H9 (cell line): ENCODE results near the gene ASTN2. TPM values are rescaled to one million over a fixed set of nuclear protein-coding genes. Genes with fewer than 3 reads are reported as not detected.

Source experiments
- DNase-seq: peaks from one replicate; pipeline ENCODE4 v3.0.0-alpha.2; 2017
- H2AFZ ChIP-seq: one replicate; pipeline ENCODE4 v1.6.1; 2013; ENCODE audit warnings: mild to moderate bottlenecking, low read length, control low read depth, moderate library complexity
- H2AK5ac ChIP-seq: 2 replicates; pipeline ENCODE4 v1.6.1; 2013; ENCODE audit warnings: low read length, control low read depth, mixed read lengths; ENCODE audit not compliant: insufficient read length
- H2BK120ac ChIP-seq: one replicate; pipeline ENCODE4 v1.6.1; 2013; ENCODE audit warnings: low read depth, mild to moderate bottlenecking, low read length, control low read depth, inconsistent platforms; ENCODE audit not compliant: poor library complexity, severe bottlenecking
- H2BK12ac ChIP-seq: 2 replicates; pipeline ENCODE4 v1.6.1; 2013; ENCODE audit warnings: low read length, control low read depth, mixed read lengths, low read depth; ENCODE audit not compliant: insufficient read length
- H2BK15ac ChIP-seq: 2 replicates; pipeline ENCODE4 v1.6.1; 2013; ENCODE audit warnings: low read depth, low read length, control low read depth
- H2BK20ac ChIP-seq: one replicate; pipeline ENCODE4 v1.6.1; 2013; ENCODE audit warnings: low read depth, mild to moderate bottlenecking, low read length, control low read depth, inconsistent platforms; ENCODE audit not compliant: poor library complexity, severe bottlenecking
- H2BK5ac ChIP-seq: 2 replicates; pipeline ENCODE4 v1.6.1; 2013; ENCODE audit warnings: low read length, control low read depth, mixed read lengths; ENCODE audit not compliant: insufficient read length
- H3K14ac ChIP-seq: 2 replicates; pipeline ENCODE4 v1.6.1; 2013; ENCODE audit warnings: low read length, control low read depth; ENCODE audit not compliant: insufficient read depth
- H3K18ac ChIP-seq: 2 replicates; pipeline ENCODE4 v1.6.1; 2013; ENCODE audit warnings: low read depth, mild to moderate bottlenecking, mixed read lengths, low read length, control low read depth; ENCODE audit not compliant: insufficient read length
- H3K23ac ChIP-seq: 2 replicates; pipeline ENCODE4 v1.6.1; 2013; ENCODE audit warnings: low read length, control low read depth, mixed read lengths, low read depth; ENCODE audit not compliant: insufficient read length
- H3K23me2 ChIP-seq: 2 replicates; pipeline ENCODE4 v1.6.1; 2013; ENCODE audit warnings: low read depth, mild to moderate bottlenecking, mixed read lengths, low read length, control low read depth; ENCODE audit not compliant: insufficient read length, poor library complexity, severe bottlenecking
- H3K27ac ChIP-seq: 2 replicates; pipeline ENCODE4 v1.5.1; 2013; ENCODE audit warnings: low read length, control low read depth, mixed read lengths, low read depth; ENCODE audit not compliant: insufficient read length
- H3K27me3 ChIP-seq: 2 replicates; pipeline ENCODE4 v1.6.1; 2013; ENCODE audit warnings: low read length, control low read depth, inconsistent platforms; ENCODE audit not compliant: insufficient read depth
- H3K4ac ChIP-seq: 2 replicates; pipeline ENCODE4 v1.6.1; 2013; ENCODE audit warnings: low read depth, mild to moderate bottlenecking, control low read depth, inconsistent platforms, low read length, moderate library complexity
- H3K4me1 ChIP-seq: 2 replicates; pipeline ENCODE4 v1.6.1; 2013; ENCODE audit warnings: low read length, control low read depth, inconsistent platforms; ENCODE audit not compliant: insufficient read depth
- H3K4me2 ChIP-seq: 2 replicates; pipeline ENCODE4 v1.6.1; 2013; ENCODE audit warnings: low read length, control low read depth, mixed read lengths; ENCODE audit not compliant: insufficient read length, insufficient read depth
- H3K56ac ChIP-seq: 2 replicates; pipeline ENCODE4 v1.6.1; 2013; ENCODE audit warnings: low read depth, mild to moderate bottlenecking, mixed read lengths, low read length, control low read depth; ENCODE audit not compliant: insufficient read length
- H3K79me1 ChIP-seq: 2 replicates; pipeline ENCODE4 v1.6.1; 2013; ENCODE audit warnings: low read depth, mild to moderate bottlenecking, moderate library complexity, low read length, control low read depth, inconsistent platforms; ENCODE audit not compliant: insufficient read depth, poor library complexity, severe bottlenecking
- H3K79me2 ChIP-seq: 2 replicates; pipeline ENCODE4 v1.6.1; 2013; ENCODE audit warnings: low read length, control low read depth, inconsistent platforms; ENCODE audit not compliant: insufficient read depth
- H3K9ac ChIP-seq: 2 replicates; pipeline ENCODE4 v1.6.1; 2013; ENCODE audit warnings: low read length, control low read depth, mixed read lengths; ENCODE audit not compliant: insufficient read length; ENCODE audit errors: extremely low read depth
- H3K9me3 ChIP-seq: one replicate; pipeline ENCODE4 v1.6.1; 2013; ENCODE audit warnings: low read depth, low read length, inconsistent platforms; ENCODE audit not compliant: control insufficient read depth
- H3T11ph ChIP-seq: one replicate; pipeline ENCODE4 v1.6.1; 2013; ENCODE audit warnings: mild to moderate bottlenecking, low read length, control low read depth, inconsistent platforms
- H4K20me1 ChIP-seq: one replicate; pipeline ENCODE4 v1.6.1; 2013; ENCODE audit not compliant: control insufficient read depth, insufficient read length, insufficient read depth
- H4K5ac ChIP-seq: 2 replicates; pipeline ENCODE4 v1.6.1; 2013; ENCODE audit warnings: low read depth, mild to moderate bottlenecking, mixed read lengths, low read length, control low read depth; ENCODE audit not compliant: insufficient read length
- H4K8ac ChIP-seq: replicated peaks from 2 replicates; pipeline ENCODE4 v1.6.1; 2013; ENCODE audit warnings: low read length, control low read depth, mixed read lengths, low read depth; ENCODE audit not compliant: insufficient read length
- H4K91ac ChIP-seq: 2 replicates; pipeline ENCODE4 v1.6.1; 2013; ENCODE audit warnings: low read depth, mild to moderate bottlenecking, moderate library complexity, mixed read lengths, low read length, control low read depth; ENCODE audit not compliant: insufficient read length
- H3K27ac Mint-ChIP-seq, 3 experiments: 2 replicates in 2 of 3; 3 replicates in 1 of 3; pipeline ENCODE4 v1.8.0; 2020 to 2021; ENCODE audit warnings: mixed read lengths in 3 of 3, mild to moderate bottlenecking in 1 of 3, moderate library complexity in 1 of 3
- H3K27me3 Mint-ChIP-seq: 2 replicates; pipeline ENCODE4 v1.8.0; 2021; ENCODE audit warnings: low read depth, mild to moderate bottlenecking, moderate library complexity, mixed read lengths
- H3K36me3 Mint-ChIP-seq, 3 experiments: 2 replicates in 2 of 3; 3 replicates in 1 of 3; pipeline ENCODE4 v1.8.0; 2020 to 2021; ENCODE audit warnings: low read depth in 3 of 3, mixed read lengths in 3 of 3; ENCODE audit not compliant: insufficient read depth in 1 of 3
- H3K4me1 Mint-ChIP-seq, 2 experiments: 2 replicates each; pipeline ENCODE4 v1.8.0; 2020; ENCODE audit warnings: mixed read lengths in 2 of 2
- H3K4me3 Mint-ChIP-seq, 2 experiments: 2 replicates in 1 of 2; 3 replicates in 1 of 2; pipeline ENCODE4 v1.8.0; 2020 to 2021; ENCODE audit warnings: mild to moderate bottlenecking in 2 of 2, mixed read lengths in 2 of 2, moderate library complexity in 1 of 2
- H3K9me3 Mint-ChIP-seq, 2 experiments: 2 replicates in 1 of 2; 3 replicates in 1 of 2; pipeline ENCODE4 v1.8.0; 2020; ENCODE audit warnings: mild to moderate bottlenecking in 2 of 2, mixed read lengths in 2 of 2, moderate library complexity in 1 of 2
- CTCF ChIP-seq: fragments of 200-600 bp; sonication (generic); conservative IDR thresholded peaks from 3 replicates; pipeline ENCODE4 v1.8.0; 2021; ENCODE audit warnings: antibody characterized with exemption, mild to moderate bottlenecking
- WGBS: extraction: QIAGEN DNeasy Blood & Tissue Kit; methylation state at CpG from one replicate; pipeline ENCODE4 v1.1.7; 2013; ENCODE audit warnings: missing lambda C conversion rate, low lambda C conversion rate, mixed read lengths; ENCODE audit not compliant: insufficient read length; ENCODE audit errors: extremely low coverage; 5-methylcytosine and 5-hydroxymethylcytosine counted together
- total RNA-seq: library from RNA; stranded (reverse); gene quantifications from 2 replicates; pipeline ENCODE4 v1.2.1, GENCODE V29; 2021

Gene ASTN2
- total RNA-seq, 1 experiment from 2014 or later, result 9.7 TPM

- Histone ChIP-seq H2BK5ac (no peak overlapping the region), H4K5ac (no peak overlapping the region), H2AFZ (no peak overlapping the region), H3K79me1 (no peaks in the 10 kb centered on the region), H3K23me2 (no peaks in the 10 kb centered on the region), H3K27ac (no peak overlapping the region), H3K4me2 (no peak overlapping the region), H3K27me3 (no peaks in the 10 kb centered on the region), H3K56ac (no peak overlapping the region), H3K9ac (no peak overlapping the region), H2BK20ac (no peak overlapping the region), H2BK12ac (no peak overlapping the region), H3K14ac (no peak overlapping the region), H3K23ac (no peak overlapping the region), H3K9me3 (no peaks in the 10 kb centered on the region), H2BK120ac (no peak overlapping the region), H4K20me1 (no peaks in the 10 kb centered on the region), H3K18ac (no peak overlapping the region), H4K91ac (no peak overlapping the region), H2BK15ac (no peak overlapping the region), H3T11ph (no peak overlapping the region), H4K8ac (no peak overlapping the region), H2AK5ac (no peak overlapping the region), H3K79me2 (no peaks in the 10 kb centered on the region), H3K4ac (no peak overlapping the region), H3K4me1 (peaks cover 7% of the 10 kb centered on the region)
- no peak for DNase-seq
- H3K9me3 Mint-ChIP-seq, result no peaks in the 10 kb centered on the region
- H3K36me3 Mint-ChIP-seq, result no peaks in the 10 kb centered on the region
- H3K27me3 Mint-ChIP-seq, result no peaks in the 10 kb centered on the region
- TF ChIP-seq CTCF, result no peak
- no peak overlapping the region for H3K4me3 Mint-ChIP-seq
- WGBS, result no CpG with 5 or more reads among the region's 1 CpG
- H3K27ac Mint-ChIP-seq, result no peak overlapping the region
- peaks cover 22 to 23% of the 10 kb centered on the region in 2 experiments for H3K4me1 Mint-ChIP-seq
Measured at GRCh38 chr9:116990592-116990991, 424.3 kb downstream of the ASTN2 start.
